K562 (cell line): Measurements from ENCODE around the gene MACROD2.

ENCODE experiments used
- BHLHE40 ChIP-seq: IDR thresholded peaks from 2 replicates; pipeline ENCODE4 v1.6.1; 2011; ENCODE audit warnings: low read length, improper control_type of control experiment
- CEBPB ChIP-seq: fragments of 450-650 bp; IDR thresholded peaks from 2 replicates; pipeline ENCODE4 v1.6.1; 2016; ENCODE audit warnings: missing genetic modification characterization, missing compliant biosample characterization
- CTCF ChIP-seq, 3 experiments: IDR thresholded peaks in 2 of 3; conservative IDR thresholded peaks in 1 of 3; 2 replicates each; pipeline ENCODE4 v1.5.1; 2011 to 2012; ENCODE audit warnings: low read length in 3 of 3, mild to moderate bottlenecking in 3 of 3, control low read depth in 2 of 3, improper control_type of control experiment in 1 of 3, inconsistent platforms in 1 of 3, low read depth in 1 of 3, mixed read lengths in 1 of 3, moderate library complexity in 1 of 3; ENCODE audit not compliant: insufficient read depth in 2 of 3
- E2F8 ChIP-seq: fragments of 450-650 bp; IDR thresholded peaks from 2 replicates; pipeline ENCODE4 v1.7.1; 2018; ENCODE audit warnings: mild to moderate bottlenecking, low read depth; ENCODE audit not compliant: partially characterized antibody
- EGR1 ChIP-seq: fragments of 450-650 bp; conservative IDR thresholded peaks from 2 replicates; pipeline ENCODE4 v1.6.1; 2017; ENCODE audit warnings: mild to moderate bottlenecking
- FOS ChIP-seq: IDR thresholded peaks from 3 replicates; pipeline ENCODE4 v1.6.1; 2011; ENCODE audit not compliant: insufficient read length; ENCODE audit errors: extremely low read depth
- MLLT1 ChIP-seq, 2 experiments: fragments of 450-650 bp; IDR thresholded peaks; 2 replicates each; pipeline ENCODE4 v1.6.1; 2016
- RAD21 ChIP-seq, 2 experiments: fragments of 250-450 bp in 1 of 2; fragments of 450-650 bp in 1 of 2; sonication (Bioruptor Pico) in 1 of 2; formaldehyde crosslinking in 1 of 2; IDR thresholded peaks in 1 of 2; conservative IDR thresholded peaks in 1 of 2; 2 replicates each; pipeline versions ENCODE4 v1.4.0 to v1.8.0; 2020 to 2022; ENCODE audit warnings: mild to moderate bottlenecking in 2 of 2, moderate library complexity in 1 of 2
- SMC3 ChIP-seq: conservative IDR thresholded peaks from 2 replicates; pipeline ENCODE4 v1.6.1; 2011; ENCODE audit warnings: low read depth, low read length, improper control_type of control experiment; ENCODE audit not compliant: insufficient read depth
- TSHZ1 ChIP-seq: fragments of 250-450 bp; sonication (Bioruptor Pico); IDR thresholded peaks from 2 replicates; pipeline ENCODE4 v1.4.0; 2020; ENCODE audit warnings: mild to moderate bottlenecking, moderate library complexity
- ZNF263 ChIP-seq: sonication (generic); formaldehyde crosslinking; IDR thresholded peaks from 2 replicates; pipeline ENCODE4 v1.8.0; 2022; ENCODE audit warnings: mild to moderate bottlenecking, missing genetic modification reagents, borderline replicate concordance
- ZNF274 ChIP-seq: IDR thresholded peaks from 2 replicates; pipeline ENCODE4 v1.6.1; 2011; ENCODE audit warnings: low read depth, mild to moderate bottlenecking, low read length, moderate library complexity, borderline replicate concordance

- TF ChIP-seq CEBPB (tag) (no peak), MLLT1 (IDR thresholded peaks at IDR 0.05) (no peak), BHLHE40 (no peak), E2F8 (no peak), CTCF (IDR thresholded peaks at IDR 0.05 in 2 of 3, conservative IDR thresholded peaks at IDR 0.05 in 1 of 3; ENCODE audit: insufficient read depth in 2 of 3, low read depth in 1 of 3, low read length in 3 of 3) (no peak), ZNF263 (no peak), TSHZ1 (CRISPR knock-in tag) (no peak), SMC3 (no peak), ZNF274 (no peak), RAD21 (CRISPR knock-in tag; conservative IDR thresholded peaks at IDR 0.05 in 1 of 2, IDR thresholded peaks at IDR 0.05 in 1 of 2) (no peak), EGR1 (no peak), FOS (no peak)
Measured at GRCh38 chr20:14937846-14938245, 942.5 kb downstream of the MACROD2 start.
